HepG2 (cell line): ENCODE data around the gene OR56A3. TPM values are rescaled to one million over a fixed set of nuclear protein-coding genes. Genes with fewer than 3 reads are reported as not detected.

Experiments used
- ATAC-seq: fragments of 200-7000 bp; cut with Tn5 transposase; 3 replicates; pipeline ENCODE4 v1.9.1; 2020; ENCODE audit warnings: mild to moderate bottlenecking, moderate library complexity
- BruUV-seq: library from RNA; stranded (reverse); fragments of 400-500 nt; replicated peaks from 2 replicates; lab custom pipeline; 2021; lab: Mats Ljungman, UMichigan
- CTCF ChIA-PET: fragments of 300-600 bp; formaldehyde crosslinking; extraction: SDS; loops from one replicate; lab custom pipeline; 2021; ENCODE audit warnings: low total read pairs, inconsistent platforms, low intra/inter-chr PET ratio; lab: Yijun Ruan, JAX
- POLR2A ChIA-PET: fragments of 350-600 bp; sonication (Branson Sonifier 250); formaldehyde crosslinking; loops from one replicate; lab custom pipeline; 2020; ENCODE audit warnings: antibody characterized with exemption, inconsistent platforms; lab: Yijun Ruan, JAX
- DNase-seq: peaks from one replicate; pipeline ENCODE4 v3.0.0-alpha.2; 2015; ENCODE audit warnings: low spot score
- FAIRE-seq: peaks from 3 replicates; lab custom pipeline; 2011; peaks lifted over from hg19 to GRCh38; lab: Jason Lieb, UNC
- H2AFZ ChIP-seq: one replicate; pipeline ENCODE4 v1.6.1; 2011; ENCODE audit warnings: low read length, inconsistent platforms
- H3K27ac ChIP-seq: fragments of 300-600 bp; 3 replicates; pipeline ENCODE4 v1.8.0; 2011; ENCODE audit warnings: mixed run types, mild to moderate bottlenecking, mixed read lengths, low read length, inconsistent platforms; ENCODE audit not compliant: insufficient read depth; ENCODE audit errors: extremely low read length
- H3K27me3 ChIP-seq, 2 experiments: fragments of 200-600 bp in 1 of 2; 2 replicates in 1 of 2; 3 replicates in 1 of 2; pipeline versions ENCODE4 v1.6.0 to v1.8.0; 2011; ENCODE audit warnings: low read length in 2 of 2, mild to moderate bottlenecking in 2 of 2, moderate library complexity in 2 of 2, inconsistent platforms in 1 of 2; ENCODE audit not compliant: insufficient read depth in 2 of 2, control insufficient read depth in 1 of 2
- H3K36me3 ChIP-seq, 2 experiments: fragments of 200-600 bp in 1 of 2; replicated peaks in 1 of 2; 2 replicates in 1 of 2; 3 replicates in 1 of 2; pipeline versions ENCODE4 v1.5.1 to v1.8.0; 2011; ENCODE audit warnings: low read length in 2 of 2, inconsistent platforms in 1 of 2; ENCODE audit not compliant: insufficient read depth in 2 of 2, control insufficient read depth in 1 of 2
- H3K4me1 ChIP-seq: 2 replicates; pipeline ENCODE4 v1.5.1; 2012; ENCODE audit warnings: low read length, inconsistent platforms; ENCODE audit not compliant: insufficient read depth
- H3K4me2 ChIP-seq: 2 replicates; pipeline ENCODE4 v1.6.0; 2011; ENCODE audit warnings: low read depth, low read length, inconsistent platforms
- H3K4me3 ChIP-seq, 3 experiments: fragments of 200-600 bp in 1 of 3; sonication (generic), shearing (Covaris generic) in 1 of 3; replicated peaks in 1 of 3; 2 replicates each; pipeline ENCODE4 v1.5.1; 2011 to 2016; ENCODE audit warnings: low read length in 3 of 3, inconsistent platforms in 2 of 3, low read depth in 2 of 3, mild to moderate bottlenecking in 2 of 3, control low read depth in 1 of 3, mixed read lengths in 1 of 3; ENCODE audit not compliant: insufficient read depth in 1 of 3
- H3K79me2 ChIP-seq: one replicate; pipeline ENCODE4 v1.6.1; 2011; ENCODE audit warnings: low read length, inconsistent platforms; ENCODE audit not compliant: insufficient read depth
- H3K9ac ChIP-seq: 2 replicates; pipeline ENCODE4 v1.6.0; 2011; ENCODE audit warnings: mild to moderate bottlenecking, low read depth, low read length, inconsistent platforms; ENCODE audit not compliant: insufficient read depth
- H3K9me3 ChIP-seq: 2 replicates; pipeline ENCODE4 v1.5.1; 2012; ENCODE audit warnings: mild to moderate bottlenecking, low read length
- H4K20me1 ChIP-seq: 2 replicates; pipeline ENCODE4 v1.6.0; 2011; ENCODE audit warnings: inconsistent platforms, mild to moderate bottlenecking, low read length, moderate library complexity; ENCODE audit not compliant: insufficient read depth
- CENPT ChIP-seq: sonication (generic); formaldehyde crosslinking; IDR thresholded peaks from 2 replicates; pipeline ENCODE4 v1.8.0; 2022; ENCODE audit warnings: low read depth, mild to moderate bottlenecking, moderate library complexity, missing genetic modification reagents
- ELF4 ChIP-seq: sonication (generic); formaldehyde crosslinking; IDR thresholded peaks from 2 replicates; pipeline ENCODE4 v1.5.0; 2020; ENCODE audit warnings: missing genetic modification reagents, mild to moderate bottlenecking, moderate library complexity, borderline replicate concordance
- MAFF ChIP-seq: IDR thresholded peaks from 2 replicates; pipeline ENCODE4 v1.6.1; 2011; ENCODE audit warnings: low read depth, low read length, improper control_type of control experiment
- MAFK ChIP-seq, 2 experiments: IDR thresholded peaks in 1 of 2; conservative IDR thresholded peaks in 1 of 2; 2 replicates each; pipeline ENCODE4 v1.6.1; 2011; ENCODE audit warnings: improper control_type of control experiment in 2 of 2, low read length in 2 of 2
- NCOA5 ChIP-seq: sonication (generic); formaldehyde crosslinking; IDR thresholded peaks from 2 replicates; pipeline ENCODE4 v1.4.0; 2020; ENCODE audit warnings: missing genetic modification reagents
- NFKB2 ChIP-seq: sonication (generic); formaldehyde crosslinking; IDR thresholded peaks from 2 replicates; pipeline ENCODE4 v1.4.0; 2020; ENCODE audit warnings: missing genetic modification reagents, borderline replicate concordance
- SOX5 ChIP-seq: IDR thresholded peaks from 2 replicates; pipeline ENCODE4 v1.6.1; 2016; ENCODE audit warnings: borderline replicate concordance
- SP1 ChIP-seq, 2 experiments: fragments of 450-650 bp in 1 of 2; sonication (generic) in 1 of 2; formaldehyde crosslinking in 1 of 2; IDR thresholded peaks; 2 replicates each; pipeline versions ENCODE4 v1.4.0 to v1.6.1; 2016 to 2020; ENCODE audit warnings: missing genetic modification reagents in 1 of 2
- XBP1 ChIP-seq: sonication (generic); formaldehyde crosslinking; IDR thresholded peaks from 2 replicates; pipeline ENCODE4 v1.5.0; 2020; ENCODE audit warnings: missing genetic modification reagents
- ZFP37 ChIP-seq: sonication (generic); formaldehyde crosslinking; IDR thresholded peaks from 2 replicates; pipeline ENCODE4 v1.4.0; 2020; ENCODE audit warnings: missing genetic modification reagents, borderline replicate concordance
- ZSCAN12 ChIP-seq: sonication (generic); formaldehyde crosslinking; IDR thresholded peaks from 2 replicates; pipeline ENCODE4 v1.9.0; 2021; ENCODE audit warnings: mild to moderate bottlenecking, missing genetic modification reagents
- WGBS: methylation state at CpG from one replicate; pipeline ENCODE4 v1.1.6; 2017; ENCODE audit warnings: low lambda C conversion rate; 5-methylcytosine and 5-hydroxymethylcytosine counted together
- in situ Hi-C: cut with HindIII; loops from 2 replicates; pipeline ENCODE4 v1.10.0; 2017; ENCODE audit warnings: low pct_unique_long_range_greater_than_20kb; ENCODE audit not compliant: extremely low pct_ligation_motif_present
- intact Hi-C: fragments of 100-400 bp; cut with micrococcal nuclease; formaldehyde crosslinking; loops from one replicate; pipeline ENCODE4 v1.10.0; 2022; ENCODE audit not compliant: unreplicated experiment
- polyA plus RNA-seq, 8 experiments: library from polyadenylated mRNA; depleted of rRNA in 3 of 8; stranded (reverse) in 7 of 8; unstranded in 1 of 8; fragments of >200 nt; fragmentation: Illumina TruSeq in 4 of 8; extraction: Trizol in 4 of 8; gene quantifications; 2 replicates each; pipeline versions ENCODE4 v1.2.1 to v1.2.3, GENCODE V29; 2011 to 2016; ENCODE audit warnings: low read depth in 4 of 8, missing spikeins in 1 of 8, mixed read lengths in 1 of 8; ENCODE audit not compliant: insufficient read depth in 1 of 8
- total RNA-seq, 5 experiments: library from RNA; depleted of rRNA; stranded (reverse); fragments of >200 nt; fragmentation: Illumina TruSeq; extraction: Trizol; gene quantifications; 2 replicates each; pipeline ENCODE4 v1.2.3, GENCODE V29; 2016; ENCODE audit warnings: low read depth in 1 of 5
- TF ChIP-seq, protein P1 (sequence below): sonication (generic); formaldehyde crosslinking; IDR thresholded peaks from 2 replicates; pipeline ENCODE4 v1.4.0; 2020; ENCODE audit warnings: mild to moderate bottlenecking, missing genetic modification reagents
- TF ChIP-seq, protein P2 (sequence below): sonication (generic); formaldehyde crosslinking; IDR thresholded peaks from 2 replicates; pipeline ENCODE4 v1.5.0; 2020; ENCODE audit warnings: mild to moderate bottlenecking, missing genetic modification reagents, borderline replicate concordance

OR56A3 gene
- total and polyA plus RNA-seq, 2 of the 13 experiments (the other 11 are each of a cell fraction or from before 2014, with no cell fraction given): not detected

DNA sequence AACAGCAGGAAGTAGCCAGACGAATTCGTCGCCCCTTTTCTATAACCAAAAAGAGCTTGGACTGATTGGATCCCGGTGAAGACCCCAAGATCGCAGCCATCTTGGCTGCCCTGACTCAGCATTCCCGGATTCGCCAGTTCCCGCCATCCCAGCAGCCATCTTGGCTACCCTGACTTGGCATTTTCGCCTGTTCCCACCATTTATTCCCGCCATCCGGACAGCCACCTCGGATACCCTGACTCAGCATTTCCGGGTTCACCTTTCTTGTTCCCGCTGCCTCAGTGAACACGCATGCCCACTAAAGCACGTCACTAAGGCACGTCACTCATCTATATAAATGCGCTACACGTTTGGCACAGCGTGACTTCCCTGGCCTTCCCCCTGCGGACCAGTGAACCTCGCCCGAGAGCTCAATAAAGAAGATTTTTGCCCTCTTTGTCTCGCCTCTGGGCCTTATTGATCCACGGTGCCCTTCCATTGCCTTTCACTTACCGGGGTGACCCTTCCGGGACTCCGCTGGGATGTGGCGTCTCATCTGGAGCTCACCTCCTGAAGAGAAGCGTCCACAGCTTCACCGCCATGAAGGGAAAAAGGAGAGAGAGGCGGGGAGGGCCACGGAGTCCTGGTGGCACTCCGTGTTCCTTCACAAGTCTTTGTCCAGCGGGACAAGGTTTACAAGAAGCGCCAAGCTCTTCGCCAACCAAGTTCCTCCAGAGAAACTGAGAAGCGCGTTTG is 4.0 kb upstream of the OR56A3 start:
- H2AFZ ChIP-seq: no peak overlapping the region
- no peaks in the 10 kb centered on the region for H3K4me1 ChIP-seq
- TF ChIP-seq MAFF (peak; percentile 85), MAFK (conservative IDR thresholded peaks at IDR 0.05 in 1 of 2, IDR thresholded peaks at IDR 0.05 in 1 of 2; ENCODE audit: low read length in 2 of 2) (peak; percentile 79 to 89), XBP1 (CRISPR knock-in tag) (no peak), NFKB2 (CRISPR knock-in tag) (no peak), NCOA5 (no peak), ZFP37 (no peak)
- TF ChIP-seq, all 625 proteins: peak for 2
- ATAC-seq (no peak), FAIRE-seq (no peak), DNase-seq (no peak)
- H4K20me1 ChIP-seq: no peaks in the 10 kb centered on the region
- no peaks in the 10 kb centered on the region for H3K9me3 ChIP-seq
- H3K79me2 ChIP-seq: no peaks in the 10 kb centered on the region
- POLR2A ChIA-PET: no interaction called here
- H3K4me3 ChIP-seq: no peak overlapping the region
- H3K9ac ChIP-seq: no peak overlapping the region
- in situ Hi-C loops (no loop called here), intact Hi-C loops (no loop called here)
- WGBS: 64% methylated on average over 39 of the region's 39 CpGs
- CTCF ChIA-PET: no interaction called here
- peaks cover 0 to 10% of the 10 kb centered on the region in 2 experiments; a peak in 2 of 5 replicates for H3K27me3 ChIP-seq
- no peak overlapping the region for H3K4me2 ChIP-seq
- no peaks in the 10 kb centered on the region for H3K36me3 ChIP-seq
- no peak overlapping the region for H3K27ac ChIP-seq
- BruUV-seq: no TSS peak

- intact Hi-C loops (no loop called here), in situ Hi-C loops (no loop called here)
- Histone ChIP-seq H3K9ac (no peak overlapping the region), H3K9me3 (no peaks in the 10 kb centered on the region), H3K4me3 (no peak overlapping the region), H3K4me1 (no peaks in the 10 kb centered on the region), H3K27me3 (peaks cover 0 to 7% of the 10 kb centered on the region in 2 experiments; a peak in 2 of 5 replicates), H3K79me2 (no peaks in the 10 kb centered on the region), H3K36me3 (no peaks in the 10 kb centered on the region), H3K27ac (no peak overlapping the region), H4K20me1 (no peaks in the 10 kb centered on the region), H3K4me2 (no peak overlapping the region), H2AFZ (no peak overlapping the region)
- POLR2A ChIA-PET: no interaction called here
- WGBS: 66% methylated on average over 5 of the region's 21 CpGs
- FAIRE-seq (no peak), ATAC-seq (no peak), DNase-seq (no peak)
- CTCF ChIA-PET: no interaction called here
- no TSS peak for BruUV-seq
- TF ChIP-seq SP1 (IDR thresholded peaks at IDR 0.05) (no peak), SP1 (CRISPR knock-in tag; IDR thresholded peaks at IDR 0.05) (no peak), CENPT (CRISPR knock-in tag) (no peak), ELF4 (CRISPR knock-in tag) (no peak), NFKB2 (CRISPR knock-in tag) (no peak), ZSCAN12 (CRISPR knock-in tag) (no peak), SOX5 (CRISPR knock-in tag) (no peak)
- TF ChIP-seq, protein P1, sequence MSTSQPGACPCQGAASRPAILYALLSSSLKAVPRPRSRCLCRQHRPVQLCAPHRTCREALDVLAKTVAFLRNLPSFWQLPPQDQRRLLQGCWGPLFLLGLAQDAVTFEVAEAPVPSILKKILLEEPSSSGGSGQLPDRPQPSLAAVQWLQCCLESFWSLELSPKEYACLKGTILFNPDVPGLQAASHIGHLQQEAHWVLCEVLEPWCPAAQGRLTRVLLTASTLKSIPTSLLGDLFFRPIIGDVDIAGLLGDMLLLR (CRISPR knock-in tag): no peak
- TF ChIP-seq, protein P2, sequence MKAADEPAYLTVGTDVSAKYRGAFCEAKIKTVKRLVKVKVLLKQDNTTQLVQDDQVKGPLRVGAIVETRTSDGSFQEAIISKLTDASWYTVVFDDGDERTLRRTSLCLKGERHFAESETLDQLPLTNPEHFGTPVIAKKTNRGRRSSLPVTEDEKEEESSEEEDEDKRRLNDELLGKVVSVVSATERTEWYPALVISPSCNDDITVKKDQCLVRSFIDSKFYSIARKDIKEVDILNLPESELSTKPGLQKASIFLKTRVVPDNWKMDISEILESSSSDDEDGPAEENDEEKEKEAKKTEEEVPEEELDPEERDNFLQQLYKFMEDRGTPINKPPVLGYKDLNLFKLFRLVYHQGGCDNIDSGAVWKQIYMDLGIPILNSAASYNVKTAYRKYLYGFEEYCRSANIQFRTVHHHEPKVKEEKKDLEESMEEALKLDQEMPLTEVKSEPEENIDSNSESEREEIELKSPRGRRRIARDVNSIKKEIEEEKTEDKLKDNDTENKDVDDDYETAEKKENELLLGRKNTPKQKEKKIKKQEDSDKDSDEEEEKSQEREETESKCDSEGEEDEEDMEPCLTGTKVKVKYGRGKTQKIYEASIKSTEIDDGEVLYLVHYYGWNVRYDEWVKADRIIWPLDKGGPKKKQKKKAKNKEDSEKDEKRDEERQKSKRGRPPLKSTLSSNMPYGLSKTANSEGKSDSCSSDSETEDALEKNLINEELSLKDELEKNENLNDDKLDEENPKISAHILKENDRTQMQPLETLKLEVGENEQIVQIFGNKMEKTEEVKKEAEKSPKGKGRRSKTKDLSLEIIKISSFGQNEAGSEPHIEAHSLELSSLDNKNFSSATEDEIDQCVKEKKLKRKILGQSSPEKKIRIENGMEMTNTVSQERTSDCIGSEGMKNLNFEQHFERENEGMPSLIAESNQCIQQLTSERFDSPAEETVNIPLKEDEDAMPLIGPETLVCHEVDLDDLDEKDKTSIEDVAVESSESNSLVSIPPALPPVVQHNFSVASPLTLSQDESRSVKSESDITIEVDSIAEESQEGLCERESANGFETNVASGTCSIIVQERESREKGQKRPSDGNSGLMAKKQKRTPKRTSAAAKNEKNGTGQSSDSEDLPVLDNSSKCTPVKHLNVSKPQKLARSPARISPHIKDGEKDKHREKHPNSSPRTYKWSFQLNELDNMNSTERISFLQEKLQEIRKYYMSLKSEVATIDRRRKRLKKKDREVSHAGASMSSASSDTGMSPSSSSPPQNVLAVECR (CRISPR knock-in tag): no peak
Observed at GRCh38 chr11:5938603-5938965, 3.5 kb upstream of the OR56A3 start.
